Measurements from ENCODE around the gene PLXNA2. TPM values are rescaled to one million over a fixed set of nuclear protein-coding genes. Genes with fewer than 3 reads are reported as not detected.

PLXNA2 gene
- total and polyA plus RNA-seq, 2 of the 8 experiments (the other 6 are each of a cell fraction or from before 2014, with no cell fraction given): 0.33 to 1.5 TPM

GRCh38 chr1:208041505-208041904, 202.7 kb downstream of the PLXNA2 start (continued):
- TF ChIP-seq SUZ12 (IDR thresholded peaks at IDR 0.05; ENCODE audit: low read length) (no peak), BCL11A (IDR thresholded peaks at IDR 0.05; ENCODE audit: low read depth in 2 of 2, low read length in 2 of 2) (no peak), E2F6 (IDR thresholded peaks at IDR 0.05) (no peak), BACH1 (IDR thresholded peaks at IDR 0.05; ENCODE audit: low read length) (no peak)
